HG02678 (cell line): ENCODE data around the gene SCIN.
"Not testable (repeated sequence)": the region's sequence is repeated elsewhere in the genome, so short reads cannot be mapped to it uniquely, and the experiment has no call there.

Source experiments
- ATAC-seq: cut with Tn5 transposase; IDR thresholded peaks from one replicate; pipeline ENCODE4 v1.9.1; 2021; ENCODE audit warnings: mild to moderate bottlenecking, moderate library complexity; ENCODE audit not compliant: unreplicated experiment

The SCIN gene

DNA sequence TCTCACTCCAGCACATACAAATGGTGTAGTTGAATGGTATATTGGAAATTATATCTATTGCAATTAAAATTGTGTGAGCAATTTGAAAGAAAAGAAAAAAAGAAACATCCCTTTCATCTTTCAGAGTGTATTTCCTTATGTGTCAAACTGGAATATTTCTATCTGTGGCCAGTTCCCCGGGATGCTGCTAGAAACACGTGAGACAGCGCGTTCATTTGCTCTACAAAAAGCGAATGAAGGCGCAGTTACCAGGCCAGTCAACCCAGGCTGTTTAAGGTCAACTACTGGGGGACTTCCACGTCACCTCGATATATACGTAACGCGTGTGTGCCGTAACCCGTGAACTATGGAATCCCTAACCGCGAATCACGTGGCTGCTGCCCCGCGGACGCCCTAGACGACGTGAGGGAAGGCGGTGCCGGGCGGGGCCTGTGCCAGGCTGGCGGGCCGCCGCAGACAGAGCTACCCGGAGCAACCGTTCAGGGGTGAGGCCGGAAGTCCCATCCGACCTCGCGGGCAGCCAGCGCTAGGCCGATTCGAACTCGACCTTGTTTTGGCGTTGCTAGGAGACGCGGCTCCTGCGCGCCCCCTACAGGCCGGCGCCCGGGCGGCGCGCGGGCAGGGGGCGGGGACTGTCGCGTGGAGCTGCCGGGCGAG, 115.8 kb downstream of the SCIN start:
- peak; percentile 77 for ATAC-seq

GRCh38 chr7:12686891-12687717, 116.6 kb downstream of the SCIN start, which contains the start of gene ARL4A:
ARL4A (plus strand) TSS chr7:12687633; CDS start chr7:12688255, 622 bp downstream.
- ATAC-seq = peak; percentile 80

- ATAC-seq = no peak
Measured at GRCh38 chr7:12687718-12688171, 117.2 kb downstream of the SCIN start.

GRCh38 chr7:12688485-12689170, 118.1 kb downstream of the SCIN start:
- not testable (repeated sequence) for ATAC-seq

- no peak for ATAC-seq
Measured at GRCh38 chr7:12689451-12689850, 118.9 kb downstream of the SCIN start.

DNA sequence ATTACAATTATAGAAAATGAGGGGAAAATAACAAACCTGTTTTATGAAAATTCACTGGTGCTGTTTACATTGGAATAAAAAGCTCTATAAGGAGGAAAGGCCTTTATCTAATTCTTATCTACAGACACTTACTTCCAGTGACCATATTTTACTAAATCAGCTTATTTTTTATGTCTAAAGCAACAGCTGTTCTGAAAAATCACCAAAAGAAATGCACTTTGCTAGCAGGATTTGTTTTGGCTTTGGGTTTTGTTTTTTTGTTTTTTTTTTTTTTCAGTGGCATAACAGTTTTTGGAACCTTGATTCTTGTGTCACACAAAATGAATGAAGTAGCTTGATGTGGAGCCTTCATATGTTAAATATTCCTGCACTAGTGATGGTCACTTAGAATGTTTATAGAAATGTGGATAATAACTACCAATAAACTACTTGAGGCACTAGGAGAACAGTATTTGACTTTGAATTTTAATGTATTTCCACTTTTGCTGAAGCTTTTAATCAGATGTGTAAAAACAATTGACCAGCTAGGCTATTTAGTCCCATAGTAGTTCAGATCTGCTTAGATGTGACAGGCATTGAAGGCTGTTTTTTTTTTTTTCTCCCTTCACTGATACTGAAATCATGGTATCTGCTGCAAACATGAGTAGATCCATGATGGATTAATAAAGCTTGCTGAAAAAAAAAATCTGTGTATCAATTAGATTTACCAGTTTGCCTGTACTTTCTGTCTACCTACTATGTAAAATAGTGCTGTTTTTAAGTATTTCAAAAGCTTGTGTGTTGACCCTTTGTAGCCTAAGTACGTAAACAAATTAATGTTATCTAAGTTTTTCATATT, 119.7 kb downstream of the SCIN start:
- ATAC-seq = no peak

DNA sequence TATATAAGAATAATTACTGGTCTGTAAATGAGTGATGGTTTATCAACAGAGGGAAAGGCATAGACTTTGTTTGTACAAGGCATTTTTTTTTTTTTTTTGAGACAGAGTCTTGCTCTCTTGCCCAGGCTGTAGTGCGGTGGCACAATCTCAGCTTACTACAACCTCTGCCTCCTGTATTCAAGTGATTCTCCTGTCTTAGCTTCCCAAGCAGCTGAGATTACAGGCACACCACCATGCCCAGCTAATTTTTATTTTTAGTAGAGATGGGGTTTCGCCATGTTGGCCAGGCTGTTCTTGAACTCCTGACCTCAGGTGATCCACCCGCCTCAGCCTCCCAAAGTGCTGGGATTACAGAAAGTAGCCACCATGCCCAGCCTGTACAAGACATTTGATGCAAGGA, 120.9 kb downstream of the SCIN start:
- not testable (repeated sequence) for ATAC-seq

DNA sequence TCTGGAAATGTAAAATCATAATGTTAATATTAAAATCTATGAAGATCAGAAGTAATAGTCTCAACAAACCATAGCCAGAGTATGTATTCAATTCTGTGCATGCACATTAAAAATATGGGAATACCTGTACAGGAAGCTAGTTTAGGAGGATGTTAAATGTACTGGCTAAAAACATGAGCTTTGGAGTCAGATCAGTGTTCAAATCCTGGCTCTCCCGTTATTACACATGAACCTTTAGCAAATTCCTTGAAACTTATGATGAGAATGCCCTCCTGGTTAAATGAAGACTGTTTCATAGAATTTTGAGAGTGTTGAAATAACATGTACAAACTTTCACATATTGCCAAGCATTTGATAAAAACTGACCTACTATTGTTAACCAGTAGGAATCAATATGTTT, 121.5 kb downstream of the SCIN start:
- ATAC-seq = no peak

GRCh38 chr7:12692479-12693259, 122.1 kb downstream of the SCIN start:
- ATAC-seq = no peak

DNA sequence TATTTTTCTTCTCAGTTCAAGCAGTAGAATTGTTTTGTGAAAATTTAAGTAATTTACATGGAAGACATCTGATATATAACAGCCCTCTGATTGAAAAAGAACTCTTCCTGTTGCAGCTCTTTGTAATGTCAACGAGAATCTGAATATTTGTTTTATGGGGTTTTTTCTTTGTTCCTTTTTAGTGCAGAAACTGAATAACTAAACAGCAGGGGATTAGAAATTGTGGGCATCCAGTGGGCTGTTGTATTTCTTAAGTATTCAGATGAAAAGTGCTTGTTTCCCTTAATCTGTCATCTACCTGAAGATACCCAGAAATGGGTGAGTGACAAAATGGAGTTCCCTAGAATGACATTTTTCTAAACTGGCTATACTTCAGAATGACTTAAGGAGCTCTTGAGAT, 124.3 kb downstream of the SCIN start:
- ATAC-seq = no peak

DNA sequence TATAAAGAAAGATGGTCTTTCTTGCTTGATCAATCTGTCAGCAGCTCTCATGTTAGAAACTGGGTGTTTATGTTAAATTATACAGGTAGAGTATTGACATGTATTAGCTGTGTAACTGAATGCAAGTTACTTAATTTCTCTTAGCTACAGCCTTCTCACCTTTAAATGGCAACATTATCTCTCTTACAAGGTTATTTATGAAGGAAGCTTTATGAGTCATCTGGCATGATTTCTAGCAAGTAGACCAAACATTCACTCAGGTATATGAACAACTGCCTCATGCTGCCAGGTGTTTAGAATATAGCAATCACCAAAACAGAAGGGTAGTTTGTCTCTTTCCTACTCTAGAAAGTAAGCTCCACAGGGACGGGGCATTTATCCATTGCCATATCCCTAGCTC, 125.4 kb downstream of the SCIN start:
- no peak for ATAC-seq

GRCh38 chr7:12699299-12699698, 128.8 kb downstream of the SCIN start:
- ATAC-seq = no peak

DNA sequence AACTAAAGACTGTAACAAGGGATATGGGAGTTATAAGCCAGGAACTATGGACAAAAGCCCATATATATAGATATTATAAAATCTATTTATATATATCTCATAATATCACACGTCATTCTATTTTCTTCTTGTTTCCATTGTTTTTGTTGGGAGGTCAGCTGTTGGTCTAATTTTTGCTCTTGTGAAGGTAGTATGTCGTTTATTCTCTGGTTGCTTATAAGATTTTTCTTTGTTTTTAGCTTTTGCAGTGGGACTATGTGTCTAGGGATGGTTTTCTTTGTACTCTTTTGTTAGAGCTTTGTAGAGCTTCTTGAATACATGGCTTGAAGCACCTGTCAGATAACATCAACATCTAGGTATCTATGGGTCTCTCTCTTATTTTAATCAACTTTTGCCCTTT, 130.9 kb downstream of the SCIN start:
- ATAC-seq = no peak

DNA sequence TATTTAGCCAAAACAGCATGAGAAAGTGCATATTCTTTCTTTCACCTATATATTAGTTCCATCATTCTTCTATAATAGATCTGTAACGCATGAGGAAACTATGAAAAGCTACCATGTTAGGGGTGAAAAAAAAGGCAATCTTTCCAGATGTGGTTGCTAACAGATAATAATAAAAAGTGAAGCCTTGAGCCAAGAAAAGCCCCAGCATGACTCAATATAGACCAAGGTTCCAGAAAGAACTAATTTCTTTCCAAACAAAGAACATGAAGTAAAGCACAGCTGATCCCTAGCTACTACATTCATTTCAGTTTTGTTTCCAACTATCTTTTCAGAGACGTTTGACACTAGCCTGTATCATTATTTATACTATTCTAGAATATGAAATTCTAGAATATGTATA, 133.4 kb downstream of the SCIN start:
- no peak for ATAC-seq

DNA sequence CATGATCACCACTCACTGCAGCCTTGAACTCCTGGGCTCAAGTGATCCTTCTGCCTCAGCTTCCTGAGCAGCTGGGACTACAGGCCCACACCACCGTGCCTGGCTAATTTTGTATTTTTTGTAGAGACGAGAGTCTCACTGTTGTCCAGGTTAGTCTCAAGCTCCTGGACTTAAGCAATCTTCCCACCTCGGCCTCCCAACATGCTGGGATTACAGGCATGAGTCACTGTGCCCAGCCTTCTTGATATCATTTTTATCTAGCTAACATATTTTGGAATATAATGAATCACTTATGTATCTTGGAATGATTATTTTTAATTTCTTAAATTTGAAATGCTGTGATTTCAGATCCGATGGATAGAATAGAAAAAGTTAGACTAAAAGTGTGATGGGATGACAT, 135.4 kb downstream of the SCIN start:
- ATAC-seq = no peak

- no peak for ATAC-seq
Measured at GRCh38 chr7:12706900-12707536, 136.5 kb downstream of the SCIN start.

DNA sequence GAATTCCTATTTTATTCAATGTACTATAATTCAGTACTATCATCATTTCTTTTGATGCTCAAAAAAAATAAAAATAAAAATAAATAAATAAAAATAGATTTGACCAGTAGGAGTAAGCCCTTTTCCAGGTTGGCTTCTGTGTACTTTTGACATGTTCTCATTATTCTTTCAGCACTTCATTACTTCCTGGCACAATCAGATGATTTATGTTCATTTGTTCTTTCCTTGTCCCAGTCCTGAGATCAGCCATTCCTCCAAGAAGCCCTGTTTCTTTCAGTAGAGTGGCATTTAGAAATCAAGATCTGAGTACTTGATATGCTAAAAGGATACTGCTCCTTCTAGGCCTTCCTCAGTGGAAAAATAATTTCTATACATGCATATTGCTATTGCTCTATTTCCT, 137.8 kb downstream of the SCIN start:
- no peak for ATAC-seq
